Neural cell (in vitro differentiated cells): ENCODE results near the gene HBE1. TPM values are rescaled to one million over a fixed set of nuclear protein-coding genes. Genes with fewer than 3 reads are reported as not detected.

ENCODE experiments used
- H2AFZ ChIP-seq: fragments of 200-600, 300-800 bp; sonication (generic), shearing (Covaris generic); 2 replicates; pipeline ENCODE4 v1.6.0; 2014; ENCODE audit warnings: low read depth, mild to moderate bottlenecking, antibody characterized with exemption, low read length, moderate library complexity
- H3F3A ChIP-seq: fragments of 200-600 bp; shearing (Covaris generic); 2 replicates; pipeline ENCODE4 v1.6.1; 2016; ENCODE audit warnings: mild to moderate bottlenecking, moderate library complexity, mixed read lengths, antibody characterized with exemption, low read length; ENCODE audit not compliant: insufficient read depth, poor library complexity, severe bottlenecking
- H3K27ac ChIP-seq: fragments of 200-600, 300-800 bp; sonication (generic), shearing (Covaris generic); 2 replicates; pipeline ENCODE4 v1.5.1; 2014; ENCODE audit warnings: mild to moderate bottlenecking, low read length, moderate library complexity
- H3K27me3 ChIP-seq: fragments of 300-800, 200-600 bp; sonication (generic), shearing (Covaris generic); 2 replicates; pipeline ENCODE4 v1.6.0; 2014; ENCODE audit warnings: mild to moderate bottlenecking, low read depth, low read length, moderate library complexity; ENCODE audit not compliant: insufficient read depth
- H3K36me3 ChIP-seq: fragments of 300-800, 200-600 bp; sonication (generic), shearing (Covaris generic); 2 replicates; pipeline ENCODE4 v1.5.1; 2014; ENCODE audit warnings: mild to moderate bottlenecking, antibody characterized with exemption, low read length, moderate library complexity; ENCODE audit not compliant: insufficient read depth
- H3K4me2 ChIP-seq: fragments of 300-800, 200-600 bp; sonication (generic), shearing (Covaris generic); 2 replicates; pipeline ENCODE4 v1.6.0; 2014; ENCODE audit warnings: mild to moderate bottlenecking, low read length
- H3K4me3 ChIP-seq: fragments of 300-800, 200-600 bp; sonication (generic), shearing (Covaris generic); 2 replicates; pipeline ENCODE4 v1.5.1; 2014; ENCODE audit warnings: mild to moderate bottlenecking, low read length, moderate library complexity
- H3K79me2 ChIP-seq: fragments of 200-600 bp; shearing (Covaris generic); replicated peaks from 2 replicates; pipeline ENCODE4 v1.6.0; 2014; ENCODE audit warnings: mild to moderate bottlenecking, low read length, moderate library complexity; ENCODE audit not compliant: insufficient read depth
- H3K9ac ChIP-seq: fragments of 300-800, 200-600 bp; sonication (generic), shearing (Covaris generic); 2 replicates; pipeline ENCODE4 v1.6.1; 2016; ENCODE audit warnings: mild to moderate bottlenecking, low read length, mixed read lengths
- H3K9me2 ChIP-seq: fragments of 200-600 bp; shearing (Covaris generic); 2 replicates; pipeline ENCODE4 v1.6.1; 2016; ENCODE audit warnings: mild to moderate bottlenecking, low read length, mixed read lengths; ENCODE audit not compliant: insufficient read depth
- H3K9me3 ChIP-seq: fragments of 200-600, 300-800 bp; sonication (generic), shearing (Covaris generic); 2 replicates; pipeline ENCODE4 v1.6.1; 2016; ENCODE audit warnings: mild to moderate bottlenecking, mixed run types, low read length, moderate library complexity, mixed read lengths
- H4K20me1 ChIP-seq: fragments of 200-600 bp; shearing (Covaris generic); 2 replicates; pipeline ENCODE4 v1.6.1; 2016; ENCODE audit warnings: mild to moderate bottlenecking, mixed run types; ENCODE audit not compliant: insufficient read depth
- CTCF ChIP-seq: fragments of 450-650 bp; IDR thresholded peaks from 2 replicates; pipeline ENCODE4 v1.5.1; 2014; ENCODE audit warnings: antibody characterized with exemption, mild to moderate bottlenecking, moderate library complexity; ENCODE audit not compliant: poor library complexity, severe bottlenecking
- EP300 ChIP-seq: fragments of 450-650 bp; conservative IDR thresholded peaks from 2 replicates; pipeline ENCODE4 v1.6.1; 2014; ENCODE audit warnings: antibody characterized with exemption, mild to moderate bottlenecking, moderate library complexity; ENCODE audit not compliant: poor library complexity, severe bottlenecking
- EZH2 ChIP-seq: fragments of 200-600, 300-800 bp; shearing (Covaris generic), sonication (generic); IDR thresholded peaks from 2 replicates; pipeline ENCODE4 v1.6.1; 2014; ENCODE audit warnings: antibody characterized with exemption, low read length, borderline replicate concordance, mild to moderate bottlenecking; ENCODE audit not compliant: insufficient read depth, poor library complexity, severe bottlenecking
- MXI1 ChIP-seq: fragments of 450-650 bp; conservative IDR thresholded peaks from 2 replicates; pipeline ENCODE4 v1.6.1; 2014; ENCODE audit warnings: antibody characterized with exemption, mild to moderate bottlenecking; ENCODE audit not compliant: poor library complexity, severe bottlenecking
- POLR2AphosphoS5 ChIP-seq: IDR thresholded peaks from 2 replicates; pipeline ENCODE4 v1.6.1; 2012
- RAD21 ChIP-seq: fragments of 450-650 bp; conservative IDR thresholded peaks from 2 replicates; pipeline ENCODE4 v1.6.1; 2014; ENCODE audit warnings: antibody characterized with exemption, mild to moderate bottlenecking, moderate library complexity
- SMC3 ChIP-seq: fragments of 450-650 bp; conservative IDR thresholded peaks from 2 replicates; pipeline ENCODE4 v1.6.1; 2014; ENCODE audit warnings: antibody characterized with exemption, mild to moderate bottlenecking, moderate library complexity; ENCODE audit not compliant: poor library complexity
- TAF1 ChIP-seq: IDR thresholded peaks from 2 replicates; pipeline ENCODE4 v1.6.1; 2012; ENCODE audit warnings: low read depth
- polyA plus RNA-seq: library from polyadenylated mRNA; depleted of rRNA; stranded (reverse); fragments of >200 nt; gene quantifications from 2 replicates; pipeline ENCODE4 v1.2.3, GENCODE V29; 2014
- TF ChIP-seq, protein P1 (sequence below): IDR thresholded peaks from 2 replicates; pipeline ENCODE4 v1.6.1; 2012; ENCODE audit warnings: borderline replicate concordance

Gene HBE1
- polyA plus RNA-seq, 1 donor from 2014 or later: not detected

- H3K36me3 ChIP-seq: no peaks in the 10 kb centered on the region
- H3K4me2 ChIP-seq: no peak within 1 kb of the TSS
- H3K27me3 ChIP-seq: no peaks in the 10 kb centered on the region
- H3K27ac ChIP-seq: no peak within 1 kb of the TSS
- H3K9me3 ChIP-seq: no peaks in the 10 kb centered on the region
- no peaks in the 10 kb centered on the region for H3F3A ChIP-seq
- TF ChIP-seq EP300 (no peak), MXI1 (no peak), TAF1 (no peak), POLR2AphosphoS5 (no peak), SMC3 (no peak), CTCF (no peak), RAD21 (no peak), EZH2 (no peak)
- TF ChIP-seq, protein P1, sequence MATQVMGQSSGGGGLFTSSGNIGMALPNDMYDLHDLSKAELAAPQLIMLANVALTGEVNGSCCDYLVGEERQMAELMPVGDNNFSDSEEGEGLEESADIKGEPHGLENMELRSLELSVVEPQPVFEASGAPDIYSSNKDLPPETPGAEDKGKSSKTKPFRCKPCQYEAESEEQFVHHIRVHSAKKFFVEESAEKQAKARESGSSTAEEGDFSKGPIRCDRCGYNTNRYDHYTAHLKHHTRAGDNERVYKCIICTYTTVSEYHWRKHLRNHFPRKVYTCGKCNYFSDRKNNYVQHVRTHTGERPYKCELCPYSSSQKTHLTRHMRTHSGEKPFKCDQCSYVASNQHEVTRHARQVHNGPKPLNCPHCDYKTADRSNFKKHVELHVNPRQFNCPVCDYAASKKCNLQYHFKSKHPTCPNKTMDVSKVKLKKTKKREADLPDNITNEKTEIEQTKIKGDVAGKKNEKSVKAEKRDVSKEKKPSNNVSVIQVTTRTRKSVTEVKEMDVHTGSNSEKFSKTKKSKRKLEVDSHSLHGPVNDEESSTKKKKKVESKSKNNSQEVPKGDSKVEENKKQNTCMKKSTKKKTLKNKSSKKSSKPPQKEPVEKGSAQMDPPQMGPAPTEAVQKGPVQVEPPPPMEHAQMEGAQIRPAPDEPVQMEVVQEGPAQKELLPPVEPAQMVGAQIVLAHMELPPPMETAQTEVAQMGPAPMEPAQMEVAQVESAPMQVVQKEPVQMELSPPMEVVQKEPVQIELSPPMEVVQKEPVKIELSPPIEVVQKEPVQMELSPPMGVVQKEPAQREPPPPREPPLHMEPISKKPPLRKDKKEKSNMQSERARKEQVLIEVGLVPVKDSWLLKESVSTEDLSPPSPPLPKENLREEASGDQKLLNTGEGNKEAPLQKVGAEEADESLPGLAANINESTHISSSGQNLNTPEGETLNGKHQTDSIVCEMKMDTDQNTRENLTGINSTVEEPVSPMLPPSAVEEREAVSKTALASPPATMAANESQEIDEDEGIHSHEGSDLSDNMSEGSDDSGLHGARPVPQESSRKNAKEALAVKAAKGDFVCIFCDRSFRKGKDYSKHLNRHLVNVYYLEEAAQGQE: no peak
- no peak within 1 kb of the TSS for H3K9ac ChIP-seq
- no peaks in the 10 kb centered on the region for H4K20me1 ChIP-seq
- H3K9me2 ChIP-seq: no peaks in the 10 kb centered on the region
- no peaks in the 10 kb centered on the region for H3K79me2 ChIP-seq
- H2AFZ ChIP-seq: no peak within 1 kb of the TSS
- no peak within 1 kb of the TSS for H3K4me3 ChIP-seq
These were observed 35.3 kb downstream of the HBE1 start, which contains the start of gene HBD for GRCh38 chr11:5234381-5234834. HBD (minus strand) TSS chr11:5234483; CDS start chr11:5234433, 50 bp downstream.

DNA sequence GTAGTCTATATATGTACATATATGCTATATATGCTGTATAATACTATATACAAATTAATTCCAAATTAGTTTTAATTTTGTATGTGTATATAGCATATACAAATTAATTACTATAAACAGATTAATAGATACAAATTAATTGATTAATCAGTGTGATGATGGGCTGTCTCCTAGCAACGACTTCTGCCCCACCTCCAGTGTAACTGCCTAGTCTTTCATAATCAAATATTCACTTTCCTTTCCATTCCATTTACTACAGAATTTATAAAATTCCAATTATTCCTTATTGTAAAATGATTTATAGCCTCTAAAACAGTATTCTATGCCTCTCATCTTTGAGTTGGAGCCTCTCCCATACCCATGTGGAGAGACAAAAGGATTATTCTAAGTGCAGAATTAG is 36.4 kb downstream of the HBE1 start:
- no peak for TF ChIP-seq EP300
- TF ChIP-seq TAF1: no peak
- TF ChIP-seq RAD21: no peak
- no peak for TF ChIP-seq MXI1
- no peak for TF ChIP-seq POLR2AphosphoS5
- no peak overlapping the region for H3K9ac ChIP-seq
- H3K9me2 ChIP-seq: no peaks in the 10 kb centered on the region
- H3F3A ChIP-seq: no peaks in the 10 kb centered on the region
- no peaks in the 10 kb centered on the region for H4K20me1 ChIP-seq
- H3K4me3 ChIP-seq: no peak overlapping the region
- H3K4me2 ChIP-seq: no peak overlapping the region
- no peaks in the 10 kb centered on the region for H3K27me3 ChIP-seq
- no peaks in the 10 kb centered on the region for H3K9me3 ChIP-seq
- H2AFZ ChIP-seq: no peak overlapping the region
- no peaks in the 10 kb centered on the region for H3K36me3 ChIP-seq
- H3K27ac ChIP-seq: no peak overlapping the region
- no peaks in the 10 kb centered on the region for H3K79me2 ChIP-seq
